HepG2 (cell line): ENCODE measurements around the gene LNX2. TPM values are rescaled to one million over a fixed set of nuclear protein-coding genes. Genes with fewer than 3 reads are reported as not detected.
A peak's percentile ranks its signal among the peaks of the same experiment; 100 is the strongest.

ENCODE experiments used
- ATAC-seq: fragments of 200-7000 bp; cut with Tn5 transposase; 3 replicates; pipeline ENCODE4 v1.9.1; 2020; ENCODE audit warnings: mild to moderate bottlenecking, moderate library complexity
- BruUV-seq: library from RNA; stranded (reverse); fragments of 400-500 nt; replicated peaks from 2 replicates; lab custom pipeline; 2021; lab: Mats Ljungman, UMichigan
- CTCF ChIA-PET: fragments of 300-600 bp; formaldehyde crosslinking; extraction: SDS; loops from one replicate; lab custom pipeline; 2021; ENCODE audit warnings: low total read pairs, inconsistent platforms, low intra/inter-chr PET ratio; lab: Yijun Ruan, JAX
- POLR2A ChIA-PET: fragments of 350-600 bp; sonication (Branson Sonifier 250); formaldehyde crosslinking; loops from one replicate; lab custom pipeline; 2020; ENCODE audit warnings: antibody characterized with exemption, inconsistent platforms; lab: Yijun Ruan, JAX
- DNase-seq: peaks from one replicate; pipeline ENCODE4 v3.0.0-alpha.2; 2015; ENCODE audit warnings: low spot score
- FAIRE-seq: peaks from 3 replicates; lab custom pipeline; 2011; peaks lifted over from hg19 to GRCh38; lab: Jason Lieb, UNC
- H2AFZ ChIP-seq: one replicate; pipeline ENCODE4 v1.6.1; 2011; ENCODE audit warnings: low read length, inconsistent platforms
- H3K27ac ChIP-seq: fragments of 300-600 bp; 3 replicates; pipeline ENCODE4 v1.8.0; 2011; ENCODE audit warnings: mixed run types, mild to moderate bottlenecking, mixed read lengths, low read length, inconsistent platforms; ENCODE audit not compliant: insufficient read depth; ENCODE audit errors: extremely low read length
- H3K27me3 ChIP-seq, 2 experiments: fragments of 200-600 bp in 1 of 2; 2 replicates in 1 of 2; 3 replicates in 1 of 2; pipeline versions ENCODE4 v1.6.0 to v1.8.0; 2011; ENCODE audit warnings: low read length in 2 of 2, mild to moderate bottlenecking in 2 of 2, moderate library complexity in 2 of 2, inconsistent platforms in 1 of 2; ENCODE audit not compliant: insufficient read depth in 2 of 2, control insufficient read depth in 1 of 2
- H3K36me3 ChIP-seq, 2 experiments: fragments of 200-600 bp in 1 of 2; replicated peaks in 1 of 2; 2 replicates in 1 of 2; 3 replicates in 1 of 2; pipeline versions ENCODE4 v1.5.1 to v1.8.0; 2011; ENCODE audit warnings: low read length in 2 of 2, inconsistent platforms in 1 of 2; ENCODE audit not compliant: insufficient read depth in 2 of 2, control insufficient read depth in 1 of 2
- H3K4me1 ChIP-seq: 2 replicates; pipeline ENCODE4 v1.5.1; 2012; ENCODE audit warnings: low read length, inconsistent platforms; ENCODE audit not compliant: insufficient read depth
- H3K4me2 ChIP-seq: 2 replicates; pipeline ENCODE4 v1.6.0; 2011; ENCODE audit warnings: low read depth, low read length, inconsistent platforms
- H3K4me3 ChIP-seq, 3 experiments: fragments of 200-600 bp in 1 of 3; sonication (generic), shearing (Covaris generic) in 1 of 3; replicated peaks in 1 of 3; 2 replicates each; pipeline ENCODE4 v1.5.1; 2011 to 2016; ENCODE audit warnings: low read length in 3 of 3, inconsistent platforms in 2 of 3, low read depth in 2 of 3, mild to moderate bottlenecking in 2 of 3, control low read depth in 1 of 3, mixed read lengths in 1 of 3; ENCODE audit not compliant: insufficient read depth in 1 of 3
- H3K79me2 ChIP-seq: one replicate; pipeline ENCODE4 v1.6.1; 2011; ENCODE audit warnings: low read length, inconsistent platforms; ENCODE audit not compliant: insufficient read depth
- H3K9ac ChIP-seq: 2 replicates; pipeline ENCODE4 v1.6.0; 2011; ENCODE audit warnings: mild to moderate bottlenecking, low read depth, low read length, inconsistent platforms; ENCODE audit not compliant: insufficient read depth
- H3K9me3 ChIP-seq: 2 replicates; pipeline ENCODE4 v1.5.1; 2012; ENCODE audit warnings: mild to moderate bottlenecking, low read length
- H4K20me1 ChIP-seq: 2 replicates; pipeline ENCODE4 v1.6.0; 2011; ENCODE audit warnings: inconsistent platforms, mild to moderate bottlenecking, low read length, moderate library complexity; ENCODE audit not compliant: insufficient read depth
- CEBPB ChIP-seq: IDR thresholded peaks from 2 replicates; pipeline ENCODE4 v1.6.1; 2011; ENCODE audit warnings: low read depth, low read length, improper control_type of control experiment, borderline replicate concordance
- HBP1 ChIP-seq: IDR thresholded peaks from 2 replicates; pipeline ENCODE4 v1.6.1; 2016; ENCODE audit warnings: low read depth, control low read depth
- HMGXB4 ChIP-seq, 2 experiments: sonication (generic) in 1 of 2; formaldehyde crosslinking in 1 of 2; IDR thresholded peaks; 2 replicates each; pipeline versions ENCODE4 v1.4.0 to v1.6.1; 2018 to 2020; ENCODE audit warnings: missing genetic modification reagents in 2 of 2, borderline replicate concordance in 1 of 2, low read depth in 1 of 2, mild to moderate bottlenecking in 1 of 2, missing biosample characterization in 1 of 2
- HOXA7 ChIP-seq: sonication (generic); formaldehyde crosslinking; IDR thresholded peaks from 2 replicates; pipeline ENCODE4 v1.8.1; 2022; ENCODE audit warnings: mild to moderate bottlenecking, missing genetic modification reagents, moderate library complexity
- NR3C1 ChIP-seq: sonication (generic); formaldehyde crosslinking; IDR thresholded peaks from 2 replicates; pipeline ENCODE4 v1.4.0; 2020; ENCODE audit warnings: missing genetic modification reagents
- PAX8 ChIP-seq: sonication (generic); formaldehyde crosslinking; IDR thresholded peaks from 2 replicates; pipeline ENCODE4 v1.8.0; 2022; ENCODE audit warnings: mild to moderate bottlenecking, missing genetic modification reagents, borderline replicate concordance
- ZFP36L1 ChIP-seq: sonication (generic); formaldehyde crosslinking; IDR thresholded peaks from 2 replicates; pipeline ENCODE4 v1.8.0; 2022; ENCODE audit warnings: mild to moderate bottlenecking, missing genetic modification reagents, moderate library complexity
- ZNF776 ChIP-seq: sonication (generic); formaldehyde crosslinking; IDR thresholded peaks from 2 replicates; pipeline ENCODE4 v1.4.0; 2020; ENCODE audit warnings: mild to moderate bottlenecking, missing genetic modification reagents
- WGBS: methylation state at CpG from one replicate; pipeline ENCODE4 v1.1.6; 2017; ENCODE audit warnings: low lambda C conversion rate; 5-methylcytosine and 5-hydroxymethylcytosine counted together
- in situ Hi-C: cut with HindIII; loops from 2 replicates; pipeline ENCODE4 v1.10.0; 2017; ENCODE audit warnings: low pct_unique_long_range_greater_than_20kb; ENCODE audit not compliant: extremely low pct_ligation_motif_present
- intact Hi-C: fragments of 100-400 bp; cut with micrococcal nuclease; formaldehyde crosslinking; loops from one replicate; pipeline ENCODE4 v1.10.0; 2022; ENCODE audit not compliant: unreplicated experiment
- polyA plus RNA-seq, 8 experiments: library from polyadenylated mRNA; depleted of rRNA in 3 of 8; stranded (reverse) in 7 of 8; unstranded in 1 of 8; fragments of >200 nt; fragmentation: Illumina TruSeq in 4 of 8; extraction: Trizol in 4 of 8; gene quantifications; 2 replicates each; pipeline versions ENCODE4 v1.2.1 to v1.2.3, GENCODE V29; 2011 to 2016; ENCODE audit warnings: low read depth in 4 of 8, missing spikeins in 1 of 8, mixed read lengths in 1 of 8; ENCODE audit not compliant: insufficient read depth in 1 of 8
- total RNA-seq, 5 experiments: library from RNA; depleted of rRNA; stranded (reverse); fragments of >200 nt; fragmentation: Illumina TruSeq; extraction: Trizol; gene quantifications; 2 replicates each; pipeline ENCODE4 v1.2.3, GENCODE V29; 2016; ENCODE audit warnings: low read depth in 1 of 5
- TF ChIP-seq, protein P1 (sequence below): sonication (generic); formaldehyde crosslinking; IDR thresholded peaks from 2 replicates; pipeline ENCODE4 v1.5.0; 2020; ENCODE audit warnings: mild to moderate bottlenecking, missing genetic modification reagents
- TF ChIP-seq, protein P2 (sequence below): sonication (generic); formaldehyde crosslinking; IDR thresholded peaks from 2 replicates; pipeline ENCODE4 v1.4.0; 2020; ENCODE audit warnings: missing genetic modification reagents, mild to moderate bottlenecking, borderline replicate concordance

The LNX2 gene
- total and polyA plus RNA-seq, 2 of the 13 experiments (the other 11 are each of a cell fraction or from before 2014, with no cell fraction given), result 9.2 to 9.7 TPM

DNA sequence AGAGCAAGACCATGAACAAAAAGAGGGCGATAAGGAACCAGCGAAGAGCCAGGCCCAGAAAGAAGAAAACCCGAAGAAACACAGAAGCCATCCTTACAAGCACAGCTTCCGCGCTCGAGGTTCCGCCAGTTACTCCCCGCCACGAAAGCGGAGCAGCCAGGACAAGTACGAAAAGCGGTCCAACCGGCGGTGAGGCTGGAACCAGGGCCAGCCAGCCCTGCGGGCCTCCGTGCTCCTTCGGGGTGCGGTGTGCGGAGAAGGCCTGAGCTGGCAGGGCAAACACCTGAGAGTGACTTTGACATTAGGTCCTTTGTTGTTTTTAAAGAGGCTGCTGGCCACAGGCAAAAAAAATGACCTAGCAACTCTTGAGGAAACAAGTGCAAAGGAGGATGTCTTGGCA is 45.4 kb upstream of the LNX2 start:
- no peak for FAIRE-seq
- 90% methylated on average over 18 of the region's 19 CpGs for WGBS
- no peaks in the 10 kb centered on the region for H3K9me3 ChIP-seq
- ChIA-PET POLR2A (no interaction called here), CTCF (no interaction called here)
- H4K20me1 ChIP-seq, result no peaks in the 10 kb centered on the region
- no peak overlapping the region for H3K4me2 ChIP-seq
- H3K27me3 ChIP-seq, result no peaks in the 10 kb centered on the region
- H3K36me3 ChIP-seq, result peaks cover 4 to 12% of the 10 kb centered on the region in 2 experiments; a peak in 3 of 5 replicates
- H2AFZ ChIP-seq, result no peak overlapping the region
- H3K9ac ChIP-seq, result no peak overlapping the region
- no peak overlapping the region for H3K4me3 ChIP-seq
- no peak for DNase-seq
- no peaks in the 10 kb centered on the region for H3K79me2 ChIP-seq
- ATAC-seq, result no peak
- peaks cover 8% of the 10 kb centered on the region for H3K4me1 ChIP-seq
- TF ChIP-seq HMGXB4 (CRISPR knock-in tag; IDR thresholded peaks at IDR 0.05; ENCODE audit: borderline replicate concordance in 1 of 2, low read depth in 1 of 2), result no peak
- TF ChIP-seq ZNF776 (CRISPR knock-in tag), result no peak
- no peak for TF ChIP-seq ZFP36L1 (CRISPR knock-in tag)
- TF ChIP-seq HOXA7 (CRISPR knock-in tag), result no peak
- intact Hi-C loops, result no loop called here
- in situ Hi-C loops, result no loop called here
- H3K27ac ChIP-seq, result no peak overlapping the region
- BruUV-seq, result TSS peak; percentile 44

DNA sequence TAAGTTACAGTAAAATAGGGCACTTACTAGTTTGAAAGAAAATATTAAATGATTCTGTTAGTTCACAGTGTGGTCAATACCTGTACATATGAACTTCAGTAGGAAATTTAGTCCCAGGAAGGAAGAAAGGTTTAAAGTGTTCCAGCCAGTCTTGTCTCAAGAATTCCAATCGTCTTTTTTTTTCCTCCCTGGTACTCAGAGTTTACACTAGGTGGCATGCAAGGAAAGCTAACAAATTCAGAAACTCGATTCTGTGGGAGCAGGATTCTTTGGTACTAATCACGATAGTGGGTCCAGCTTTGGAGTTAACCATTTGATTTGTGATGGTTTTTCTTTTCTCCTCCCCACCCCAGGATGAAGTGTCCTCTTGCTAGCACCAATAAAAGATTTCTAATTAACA is 45.0 kb upstream of the LNX2 start:
- Histone ChIP-seq H3K4me3 (no peak overlapping the region), H3K27me3 (no peaks in the 10 kb centered on the region), H3K4me1 (peaks cover 8% of the 10 kb centered on the region), H4K20me1 (no peaks in the 10 kb centered on the region), H3K9me3 (no peaks in the 10 kb centered on the region), H3K36me3 (peaks cover 6 to 12% of the 10 kb centered on the region in 2 experiments; a peak in 3 of 5 replicates), H3K4me2 (no peak overlapping the region), H3K9ac (no peak overlapping the region), H3K79me2 (no peaks in the 10 kb centered on the region), H3K27ac (no peak overlapping the region), H2AFZ (no peak overlapping the region)
- DNase-seq (no peak), ATAC-seq (no peak), FAIRE-seq (no peak)
- ChIA-PET CTCF (no interaction called here), POLR2A (no interaction called here)
- BruUV-seq, result no TSS peak
- WGBS, result 83% methylated on average over 3 of the region's 3 CpGs
- in situ Hi-C loops (no loop called here), intact Hi-C loops (no loop called here)
- TF ChIP-seq PAX8 (CRISPR knock-in tag) (no peak), NR3C1 (CRISPR knock-in tag) (no peak), HBP1 (CRISPR knock-in tag) (no peak), CEBPB (no peak)
- TF ChIP-seq, protein P1, sequence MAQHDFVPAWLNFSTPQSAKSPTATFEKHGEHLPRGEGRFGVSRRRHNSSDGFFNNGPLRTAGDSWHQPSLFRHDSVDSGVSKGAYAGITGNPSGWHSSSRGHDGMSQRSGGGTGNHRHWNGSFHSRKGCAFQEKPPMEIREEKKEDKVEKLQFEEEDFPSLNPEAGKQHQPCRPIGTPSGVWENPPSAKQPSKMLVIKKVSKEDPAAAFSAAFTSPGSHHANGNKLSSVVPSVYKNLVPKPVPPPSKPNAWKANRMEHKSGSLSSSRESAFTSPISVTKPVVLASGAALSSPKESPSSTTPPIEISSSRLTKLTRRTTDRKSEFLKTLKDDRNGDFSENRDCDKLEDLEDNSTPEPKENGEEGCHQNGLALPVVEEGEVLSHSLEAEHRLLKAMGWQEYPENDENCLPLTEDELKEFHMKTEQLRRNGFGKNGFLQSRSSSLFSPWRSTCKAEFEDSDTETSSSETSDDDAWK (CRISPR knock-in tag), result no peak
- TF ChIP-seq, protein P2, sequence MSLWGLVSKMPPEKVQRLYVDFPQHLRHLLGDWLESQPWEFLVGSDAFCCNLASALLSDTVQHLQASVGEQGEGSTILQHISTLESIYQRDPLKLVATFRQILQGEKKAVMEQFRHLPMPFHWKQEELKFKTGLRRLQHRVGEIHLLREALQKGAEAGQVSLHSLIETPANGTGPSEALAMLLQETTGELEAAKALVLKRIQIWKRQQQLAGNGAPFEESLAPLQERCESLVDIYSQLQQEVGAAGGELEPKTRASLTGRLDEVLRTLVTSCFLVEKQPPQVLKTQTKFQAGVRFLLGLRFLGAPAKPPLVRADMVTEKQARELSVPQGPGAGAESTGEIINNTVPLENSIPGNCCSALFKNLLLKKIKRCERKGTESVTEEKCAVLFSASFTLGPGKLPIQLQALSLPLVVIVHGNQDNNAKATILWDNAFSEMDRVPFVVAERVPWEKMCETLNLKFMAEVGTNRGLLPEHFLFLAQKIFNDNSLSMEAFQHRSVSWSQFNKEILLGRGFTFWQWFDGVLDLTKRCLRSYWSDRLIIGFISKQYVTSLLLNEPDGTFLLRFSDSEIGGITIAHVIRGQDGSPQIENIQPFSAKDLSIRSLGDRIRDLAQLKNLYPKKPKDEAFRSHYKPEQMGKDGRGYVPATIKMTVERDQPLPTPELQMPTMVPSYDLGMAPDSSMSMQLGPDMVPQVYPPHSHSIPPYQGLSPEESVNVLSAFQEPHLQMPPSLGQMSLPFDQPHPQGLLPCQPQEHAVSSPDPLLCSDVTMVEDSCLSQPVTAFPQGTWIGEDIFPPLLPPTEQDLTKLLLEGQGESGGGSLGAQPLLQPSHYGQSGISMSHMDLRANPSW (CRISPR knock-in tag), result no peak
